Stimulated activated CD4-positive, alpha-beta T cell treated with anti-CD3 and anti-CD28 coated beads, Interleukin-12 subunit alpha, Interleukin-12 subunit beta, amount 100 ng/mL, for 48 hours (primary cell): ENCODE results near the gene MRPL28.
"Not testable (repeated sequence)": the region's sequence is repeated elsewhere in the genome, so short reads cannot be mapped to it uniquely, and the experiment has no call there.

Experiments
- DNase-seq, 3 donors: peaks; one replicate each; pipeline ENCODE4 v3.0.0-alpha.2; 2020; ENCODE audit warnings: low read depth in 2 of 3, low spot score in 1 of 3

Gene MRPL28

GRCh38 chr16:391885-392335 lies 21.6 kb upstream of the MRPL28 start:
- peak; percentile 65 to 89 (median 82) for DNase-seq

GRCh38 chr16:389352-389751 lies 19.0 kb upstream of the MRPL28 start:
- DNase-seq = no peak

GRCh38 chr16:387761-388666 lies 17.7 kb upstream of the MRPL28 start:
- not testable (repeated sequence) for DNase-seq

GRCh38 chr16:386641-387156 lies 16.4 kb upstream of the MRPL28 start:
- DNase-seq = no peak

- DNase-seq = no peak
Measured at GRCh38 chr16:383326-384051, 13.2 kb upstream of the MRPL28 start.

- peak in 2 of 3 donors; percentile 46 to 61 for DNase-seq
Measured at GRCh38 chr16:381789-382717, 11.7 kb upstream of the MRPL28 start, which contains the start of gene PGAP6. TSS of gene PGAP6 (minus strand) at chr16:381978. CDS start at chr16:381821, 157 bp downstream.

- DNase-seq = no peak
Measured at GRCh38 chr16:381012-381788, 10.9 kb upstream of the MRPL28 start.

GRCh38 chr16:380762-381011 lies 10.3 kb upstream of the MRPL28 start:
- DNase-seq = no peak

- DNase-seq = no peak
Measured at GRCh38 chr16:379961-380761, 9.8 kb upstream of the MRPL28 start.

- DNase-seq = no peak
Measured at GRCh38 chr16:379183-379960, 9.0 kb upstream of the MRPL28 start.

GRCh38 chr16:378821-379182 lies 8.5 kb upstream of the MRPL28 start:
- DNase-seq = no peak

- not testable (repeated sequence) for DNase-seq
Measured at GRCh38 chr16:378113-378820, 7.9 kb upstream of the MRPL28 start.

GRCh38 chr16:377419-377951 lies 7.1 kb upstream of the MRPL28 start:
- DNase-seq = no peak

- DNase-seq = no peak
Measured at GRCh38 chr16:376817-377418, 6.6 kb upstream of the MRPL28 start.

- DNase-seq = no peak
Measured at GRCh38 chr16:375927-376816, 5.8 kb upstream of the MRPL28 start.

- DNase-seq = no peak
Measured at GRCh38 chr16:375212-375611, 4.9 kb upstream of the MRPL28 start.

GRCh38 chr16:374616-374926 lies 4.2 kb upstream of the MRPL28 start:
- DNase-seq = no peak
